Measurements from ENCODE around the gene RELT.

The RELT gene

GRCh38 chr11:73347067-73347466, 29.1 kb upstream of the RELT start:
- DNase-seq (ENCODE audit: low spot score), result no peak

GRCh38 chr11:73348838-73349237, 27.4 kb upstream of the RELT start:
- no peak for DNase-seq (ENCODE audit: low spot score)

GRCh38 chr11:73349633-73350032, 26.6 kb upstream of the RELT start:
- DNase-seq (ENCODE audit: low spot score), result no peak

- DNase-seq (ENCODE audit: low spot score), result peak; percentile 66
These were observed 25.1 kb upstream of the RELT start for GRCh38 chr11:73350908-73351636.

- no peak for DNase-seq (ENCODE audit: low spot score)
These were observed 22.8 kb upstream of the RELT start for GRCh38 chr11:73353422-73353821.

- no peak for DNase-seq (ENCODE audit: low spot score)
These were observed 21.1 kb upstream of the RELT start for GRCh38 chr11:73355109-73355508.

GRCh38 chr11:73356979-73357860, 19.0 kb upstream of the RELT start:
- DNase-seq (ENCODE audit: low spot score), result no peak

- DNase-seq (ENCODE audit: low spot score), result no peak
These were observed 18.1 kb upstream of the RELT start for GRCh38 chr11:73358071-73358470.

GRCh38 chr11:73359341-73359740, 16.9 kb upstream of the RELT start:
- no peak for DNase-seq (ENCODE audit: low spot score)

- peak; percentile 43 for DNase-seq (ENCODE audit: low spot score)
These were observed 16.1 kb upstream of the RELT start for GRCh38 chr11:73359930-73360742.

GRCh38 chr11:73360743-73361369, 15.3 kb upstream of the RELT start:
- no peak for DNase-seq (ENCODE audit: low spot score)

- no peak for DNase-seq (ENCODE audit: low spot score)
These were observed 14.0 kb upstream of the RELT start for GRCh38 chr11:73361953-73362776.

GRCh38 chr11:73363147-73363546, 13.1 kb upstream of the RELT start:
- no peak for DNase-seq (ENCODE audit: low spot score)

GRCh38 chr11:73365352-73366264, 10.6 kb upstream of the RELT start:
- DNase-seq (ENCODE audit: low spot score), result no peak

- DNase-seq (ENCODE audit: low spot score), result no peak
These were observed 10.0 kb upstream of the RELT start for GRCh38 chr11:73366265-73366610.

GRCh38 chr11:73366953-73367352, 9.2 kb upstream of the RELT start:
- DNase-seq (ENCODE audit: low spot score), result no peak

GRCh38 chr11:73367482-73368024, 8.6 kb upstream of the RELT start:
- no peak for DNase-seq (ENCODE audit: low spot score)

- DNase-seq (ENCODE audit: low spot score), result no peak
These were observed 3.7 kb upstream of the RELT start for GRCh38 chr11:73372375-73372993.

GRCh38 chr11:73374151-73374550, 2.0 kb upstream of the RELT start:
- peak; percentile 70 for DNase-seq (ENCODE audit: low spot score)

- DNase-seq (ENCODE audit: low spot score), result no peak
These were observed 404 bp upstream of the RELT start for GRCh38 chr11:73375830-73376159.

Data from pons (tissue), 1 donor.